Right ventricle myocardium superior (tissue), 1 donor: Measurements from ENCODE around the gene DAAM1. TPM values are rescaled to one million over a fixed set of nuclear protein-coding genes. Genes with fewer than 3 reads are reported as not detected.
A peak's percentile ranks its signal among the peaks of the same experiment; 100 is the strongest.

Experiments used
- ATAC-seq: fragments of 200-7000 bp; cut with Tn5 transposase; one replicate; pipeline ENCODE4 v1.9.1; 2020; ENCODE audit warnings: mild to moderate bottlenecking; ENCODE audit not compliant: poor library complexity
- DNase-seq: peaks from one replicate; pipeline ENCODE4 v3.0.0-alpha.2; 2020
- intact Hi-C: fragments of 100-400 bp; cut with DNase I; formaldehyde crosslinking; loops from one replicate; pipeline ENCODE4 v1.11.2; 2022
- long read RNA-seq: library from polyadenylated mRNA; unstranded; transcript quantifications from one replicate; pipeline ENCODE4 v2.0.0, GENCODE V29; 2021
- total RNA-seq: library from RNA; stranded (reverse); fragmentation: NEBNext Ultra II Directional; extraction: Animal tissue kit (Norgen Biotek cat#: 25700); gene quantifications from one replicate; pipeline ENCODE4 v1.2.1, GENCODE V29; 2021
- donor health status: DM: no; HTN: yes; CAD: no; lungs with severe emphysema.

The DAAM1 gene
- 104 TPM for total RNA-seq
- long read RNA-seq, full-length matches to known transcripts = 27 of 67 reads
- long read RNA-seq, partial matches to known transcripts = 6 of 67 reads
- long read RNA-seq, other reads (novel, unspliced or antisense) = 34 of 67 reads

DNA sequence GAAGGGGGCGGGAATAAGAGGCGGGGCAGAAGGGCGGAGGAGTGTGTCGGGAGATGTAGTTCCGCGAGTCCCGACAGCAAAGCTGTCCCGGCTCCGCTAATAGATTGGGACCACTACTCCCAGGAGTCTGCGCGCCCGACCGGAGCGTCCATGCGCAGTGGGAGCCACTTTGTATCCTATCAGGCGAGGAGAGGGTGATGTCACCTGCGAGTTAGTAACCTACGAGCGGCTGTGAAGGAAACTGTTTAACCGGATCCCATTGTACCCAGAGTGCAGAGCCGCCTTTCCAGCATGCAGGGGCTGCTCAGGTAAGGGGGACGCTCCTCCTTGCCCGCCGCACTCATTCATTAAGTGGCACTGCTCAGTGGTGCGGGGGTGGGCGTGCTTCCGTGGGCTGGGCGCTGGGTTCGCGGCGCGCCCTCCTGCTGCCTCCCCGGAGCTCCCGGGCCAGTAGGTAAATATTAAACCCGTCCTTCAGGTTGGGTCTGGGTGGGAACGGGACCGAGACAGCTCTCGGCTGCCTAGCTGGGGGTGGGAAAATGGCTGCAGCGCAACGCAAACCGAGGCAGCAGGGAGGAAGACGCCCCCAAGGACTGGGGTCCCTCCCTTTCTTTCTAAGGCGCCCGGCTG is at the start of gene DAAM1:
Gene DAAM1 (plus strand): TSS at position 207 of the 630 bp plus-strand sequence. CDS start 74,811 bp downstream, outside the sequence.
- intact Hi-C loops = no loop called here
- peak; percentile 95 for ATAC-seq
- peak; percentile 99 for DNase-seq

DNA sequence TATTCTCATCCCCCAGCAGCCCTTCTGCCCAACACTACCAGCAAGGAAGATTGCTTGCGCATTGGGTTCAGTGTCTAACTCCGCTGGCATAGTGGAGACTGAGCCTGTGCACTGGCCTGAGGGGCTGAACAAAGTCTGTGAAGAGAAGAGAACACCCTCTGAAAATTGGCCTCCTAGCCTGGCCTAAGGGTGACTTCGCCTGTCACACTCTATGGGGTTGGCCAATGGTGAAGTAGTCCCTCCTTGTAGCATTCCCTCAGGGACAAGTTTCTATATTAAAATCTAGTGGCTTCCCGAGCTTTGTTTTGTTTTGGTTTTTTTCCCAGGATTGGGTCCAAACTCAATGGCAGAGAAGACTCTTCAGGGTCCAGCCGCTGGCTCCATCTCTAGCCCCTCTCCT is 49.1 kb upstream of the DAAM1 start:
- intact Hi-C loops = no loop called here
- no peak for DNase-seq
- ATAC-seq = no peak

GRCh38 chr14:59140106-59140843 is 48.2 kb upstream of the DAAM1 start:
- intact Hi-C loops = no loop called here
- no peak for ATAC-seq
- DNase-seq = no peak

DNA sequence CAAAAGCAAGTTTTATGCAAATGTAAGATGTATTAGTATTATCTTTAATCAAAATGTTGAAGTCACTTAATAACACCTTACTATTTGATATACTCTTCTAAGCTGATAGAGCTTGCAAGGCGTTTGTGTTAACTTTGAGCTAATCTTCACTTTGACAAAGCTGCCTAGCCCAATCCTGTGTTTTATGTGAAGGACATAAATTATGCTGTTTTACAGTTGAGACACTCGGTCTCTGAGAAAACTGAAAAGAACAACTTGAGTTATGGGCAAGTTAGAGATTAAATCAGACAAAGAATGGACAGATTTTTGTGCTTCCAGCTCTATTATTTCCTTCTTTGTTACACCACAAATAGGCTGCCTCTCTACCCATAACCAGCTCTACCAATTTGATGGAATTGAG is 42.0 kb upstream of the DAAM1 start:
- DNase-seq = no peak
- intact Hi-C loops = no loop called here
- ATAC-seq = no peak

- no peak for DNase-seq
- ATAC-seq = peak; percentile 65
- intact Hi-C loops = no loop called here
Observed at GRCh38 chr14:59147007-59147406, 41.5 kb upstream of the DAAM1 start.

DNA sequence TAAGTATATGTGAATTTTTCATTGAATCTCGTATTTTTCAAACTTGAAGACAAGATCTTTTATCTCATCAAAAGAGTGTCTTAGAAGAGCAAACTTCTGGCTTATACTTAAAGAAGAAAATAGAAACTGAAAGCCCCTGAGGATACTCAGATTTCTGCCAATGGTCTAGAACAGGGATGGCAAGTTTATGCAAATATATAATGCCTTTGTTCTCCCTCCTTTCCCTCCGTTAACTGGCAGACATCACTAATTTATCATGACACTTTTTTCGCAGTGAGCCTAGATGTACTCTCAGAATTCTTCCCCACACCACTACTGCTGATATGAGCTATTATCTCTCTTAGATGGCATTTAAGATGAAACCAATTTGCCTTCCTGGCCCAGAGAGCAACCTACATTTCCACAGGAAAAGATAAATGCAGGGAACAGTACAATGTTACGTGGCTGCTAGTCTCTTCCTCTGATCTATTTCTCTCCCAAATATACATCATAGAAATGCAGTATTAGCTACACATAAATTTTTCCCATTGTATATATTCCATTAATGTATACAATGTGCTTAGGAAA is 40.0 kb upstream of the DAAM1 start:
- ATAC-seq (no peak), DNase-seq (no peak)
- intact Hi-C loops = no loop called here

DNA sequence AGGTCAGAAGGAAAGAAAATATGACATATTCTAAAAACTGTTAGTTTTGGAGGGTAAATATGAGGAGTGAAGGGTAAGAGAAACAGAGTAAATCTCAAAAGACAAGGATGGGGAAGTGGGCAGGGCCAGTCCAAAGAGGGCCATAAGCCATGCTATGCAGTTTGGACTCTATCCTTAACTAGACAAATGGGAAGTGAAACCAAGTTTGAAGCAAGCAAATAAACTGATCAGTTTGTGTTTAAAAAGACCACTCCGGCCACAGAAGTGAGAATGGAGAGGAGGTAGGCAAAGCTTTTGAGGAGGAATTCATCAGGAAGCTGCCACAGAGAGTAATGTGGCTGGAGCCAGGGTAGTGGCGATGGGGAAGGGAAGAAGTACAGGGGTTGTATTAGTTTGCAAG is 37.5 kb upstream of the DAAM1 start:
- intact Hi-C loops = no loop called here
- DNase-seq (no peak), ATAC-seq (peak; percentile 51)

GRCh38 chr14:59154373-59154772 is 34.1 kb upstream of the DAAM1 start:
- DNase-seq (no peak), ATAC-seq (no peak)
- intact Hi-C loops = no loop called here

DNA sequence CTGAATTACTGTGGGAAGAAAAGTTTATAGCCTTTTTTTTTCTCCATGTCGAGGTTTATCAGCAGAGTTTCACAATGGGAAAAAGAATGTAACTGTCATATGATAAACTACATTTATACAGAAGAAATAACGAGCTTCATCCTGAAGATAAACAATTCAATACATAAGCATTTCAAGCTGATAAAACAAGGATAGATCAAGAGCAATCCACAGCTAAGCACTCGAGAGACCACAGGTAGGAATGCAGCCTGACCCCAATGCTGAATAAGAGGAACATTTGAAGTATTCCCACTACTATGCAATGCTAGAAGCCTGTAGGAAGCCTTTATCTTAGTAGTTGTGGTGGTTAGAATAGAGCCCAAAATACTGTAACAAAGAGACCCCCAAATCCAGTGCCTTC is 32.6 kb upstream of the DAAM1 start:
- no peak for ATAC-seq
- no peak for DNase-seq
- intact Hi-C loops = no loop called here

- no peak for DNase-seq
- no peak for ATAC-seq
- intact Hi-C loops = no loop called here
Observed at GRCh38 chr14:59159169-59159568, 29.3 kb upstream of the DAAM1 start.

DNA sequence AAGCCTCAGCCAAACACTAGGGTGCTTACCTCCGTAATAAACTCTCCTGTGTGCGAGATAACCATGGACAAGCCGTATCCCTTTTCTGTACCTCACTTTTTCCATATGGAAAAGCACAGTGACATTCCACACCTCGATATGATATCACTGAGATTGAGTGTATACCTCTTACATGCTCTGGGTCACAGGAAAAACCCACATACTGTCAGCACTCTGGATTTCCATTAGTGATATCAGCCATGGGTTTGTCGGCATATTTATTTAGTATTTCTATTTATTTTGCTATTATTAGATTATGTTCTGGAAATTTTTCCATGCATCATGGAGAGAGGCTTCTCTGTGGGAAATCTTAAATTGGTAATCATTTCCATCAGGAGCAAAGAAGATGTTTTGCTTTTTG is 28.0 kb upstream of the DAAM1 start:
- intact Hi-C loops = no loop called here
- ATAC-seq = no peak
- DNase-seq = no peak

DNA sequence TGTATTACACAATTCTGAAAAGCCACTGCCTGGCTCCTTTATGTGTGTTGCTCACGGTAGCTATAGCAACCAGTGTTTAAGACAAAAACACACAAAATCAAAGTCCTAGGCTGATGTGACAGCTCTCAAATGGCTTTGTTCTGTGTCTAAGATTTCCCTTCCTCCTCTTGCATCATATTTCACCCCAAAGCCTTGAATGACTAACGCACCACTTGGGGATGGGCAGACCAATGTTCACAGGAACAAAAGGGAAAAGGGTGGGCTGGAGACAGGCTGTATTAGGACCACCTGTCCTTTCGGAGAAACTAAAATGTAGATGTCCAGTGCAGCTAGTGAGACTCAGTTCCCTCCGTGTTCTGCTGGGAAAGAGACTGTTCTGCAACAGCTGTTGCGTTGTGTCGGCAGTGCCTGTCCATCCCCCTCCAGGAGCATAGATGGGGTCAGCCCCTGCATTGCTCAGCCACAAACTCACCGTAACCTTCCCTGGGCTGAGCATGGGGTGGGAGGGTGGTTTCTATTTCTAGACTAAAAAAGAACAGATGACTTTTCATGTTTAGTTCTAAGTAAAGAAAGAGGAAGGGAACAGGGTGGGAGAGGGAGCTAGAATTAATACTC is 26.8 kb upstream of the DAAM1 start:
- intact Hi-C loops = no loop called here
- ATAC-seq = peak; percentile 80
- DNase-seq = no peak

GRCh38 chr14:59166258-59166657 is 22.2 kb upstream of the DAAM1 start:
- intact Hi-C loops = no loop called here
- no peak for DNase-seq
- no peak for ATAC-seq

DNA sequence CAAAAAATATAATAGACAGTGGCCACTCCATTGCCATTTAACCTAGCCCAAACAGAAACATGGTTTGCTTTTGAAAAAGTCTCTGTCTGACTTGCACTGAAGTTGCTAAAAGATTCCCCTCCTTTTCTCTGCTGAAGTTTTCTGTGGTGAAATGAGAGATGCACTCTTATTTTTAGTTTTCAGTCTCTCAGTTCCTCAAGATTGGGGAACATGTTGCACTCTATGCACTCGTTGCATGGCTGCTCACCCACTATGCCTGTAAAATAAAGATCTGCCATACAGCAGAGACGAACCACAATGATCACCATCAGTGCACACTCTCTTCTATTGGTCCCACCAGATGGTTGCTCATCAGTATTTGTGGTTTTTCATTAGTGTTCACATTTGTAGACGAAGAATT is 13.1 kb upstream of the DAAM1 start:
- DNase-seq (no peak), ATAC-seq (no peak)
- intact Hi-C loops = no loop called here

- DNase-seq (no peak), ATAC-seq (no peak)
- intact Hi-C loops = no loop called here
Observed at GRCh38 chr14:59176765-59177164, 11.7 kb upstream of the DAAM1 start.

GRCh38 chr14:59177262-59177661 is 11.2 kb upstream of the DAAM1 start:
- intact Hi-C loops = no loop called here
- no peak for DNase-seq
- ATAC-seq = no peak

GRCh38 chr14:59181791-59182190 is 6.7 kb upstream of the DAAM1 start:
- DNase-seq = no peak

GRCh38 chr14:59182641-59183040 is 5.8 kb upstream of the DAAM1 start:
- DNase-seq (no peak), ATAC-seq (no peak)
- intact Hi-C loops = no loop called here

More at GRCh38 chr14:59181791-59182190, 6.7 kb upstream of the DAAM1 start:
- no peak for ATAC-seq
- intact Hi-C loops = no loop called here

GRCh38 chr14:59183150-59183549 is 5.3 kb upstream of the DAAM1 start:
- intact Hi-C loops = no loop called here
- ATAC-seq = no peak
- DNase-seq = no peak

- intact Hi-C loops = no loop called here
- ATAC-seq (no peak), DNase-seq (no peak)
Observed at GRCh38 chr14:59184396-59184795, 4.1 kb upstream of the DAAM1 start.
